ENCODE measurements around the gene MT2A. TPM values are rescaled to one million over a fixed set of nuclear protein-coding genes. Genes with fewer than 3 reads are reported as not detected.

Gene MT2A
- total RNA-seq, 1 donor from 2014 or later = 112 TPM

DNA sequence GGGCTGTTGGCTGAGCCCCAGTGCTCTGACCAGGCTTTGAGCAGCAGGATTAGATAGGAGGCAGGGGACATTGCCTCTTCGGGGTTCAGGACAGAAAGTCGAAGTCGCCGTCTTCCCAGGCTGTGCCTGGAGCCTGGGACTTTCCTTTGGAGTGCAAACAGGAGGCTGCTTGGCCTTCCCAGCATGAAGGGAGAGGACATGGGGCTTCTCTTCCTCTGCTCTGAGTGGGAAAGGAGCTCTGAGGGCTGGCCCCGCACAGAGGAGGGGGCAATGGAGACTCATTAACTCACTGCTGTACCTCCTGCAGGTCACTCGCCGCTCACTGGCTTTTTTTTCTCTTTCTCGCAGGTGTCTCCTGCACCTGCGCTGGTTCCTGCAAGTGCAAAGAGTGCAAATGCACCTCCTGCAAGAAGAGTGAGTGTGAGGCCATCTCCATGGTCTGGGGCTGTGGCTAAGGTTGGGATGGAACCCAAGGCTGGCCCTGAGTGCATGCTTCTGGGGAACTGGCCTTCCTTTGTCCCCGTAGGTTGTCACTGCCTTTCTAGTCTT is 50.0 kb downstream of the MT2A start:
- peak overlapping the region; percentile 31 for H3K4me3 ChIP-seq (ENCODE audit: insufficient read depth, low read depth, low read length)
- peak; percentile 73 for TF ChIP-seq EZH2 (IDR thresholded peaks at IDR 0.05; ENCODE audit: insufficient read depth, low read length)
- TF ChIP-seq, protein P1, sequence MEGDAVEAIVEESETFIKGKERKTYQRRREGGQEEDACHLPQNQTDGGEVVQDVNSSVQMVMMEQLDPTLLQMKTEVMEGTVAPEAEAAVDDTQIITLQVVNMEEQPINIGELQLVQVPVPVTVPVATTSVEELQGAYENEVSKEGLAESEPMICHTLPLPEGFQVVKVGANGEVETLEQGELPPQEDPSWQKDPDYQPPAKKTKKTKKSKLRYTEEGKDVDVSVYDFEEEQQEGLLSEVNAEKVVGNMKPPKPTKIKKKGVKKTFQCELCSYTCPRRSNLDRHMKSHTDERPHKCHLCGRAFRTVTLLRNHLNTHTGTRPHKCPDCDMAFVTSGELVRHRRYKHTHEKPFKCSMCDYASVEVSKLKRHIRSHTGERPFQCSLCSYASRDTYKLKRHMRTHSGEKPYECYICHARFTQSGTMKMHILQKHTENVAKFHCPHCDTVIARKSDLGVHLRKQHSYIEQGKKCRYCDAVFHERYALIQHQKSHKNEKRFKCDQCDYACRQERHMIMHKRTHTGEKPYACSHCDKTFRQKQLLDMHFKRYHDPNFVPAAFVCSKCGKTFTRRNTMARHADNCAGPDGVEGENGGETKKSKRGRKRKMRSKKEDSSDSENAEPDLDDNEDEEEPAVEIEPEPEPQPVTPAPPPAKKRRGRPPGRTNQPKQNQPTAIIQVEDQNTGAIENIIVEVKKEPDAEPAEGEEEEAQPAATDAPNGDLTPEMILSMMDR (IDR thresholded peaks at IDR 0.05; ENCODE audit: insufficient read depth, low read depth, low read length) = no peak
- peak overlapping the region; percentile 82 for H3K4me3 Mint-ChIP-seq (ENCODE audit: unreplicated experiment)
- H3K4me1 ChIP-seq (ENCODE audit: insufficient read depth, low read length) = peaks cover 18% of the 10 kb centered on the region
- peak overlapping the region; percentile 16 for H3K9ac ChIP-seq (ENCODE audit: low read length)
- no peaks in the 10 kb centered on the region for H3K9me3 ChIP-seq (ENCODE audit: insufficient read depth, low read depth, low read length)
- H4K20me1 ChIP-seq (ENCODE audit: insufficient read depth, low read length) = no peaks in the 10 kb centered on the region
- H3K36me3 Mint-ChIP-seq (ENCODE audit: low read depth, unreplicated experiment) = no peaks in the 10 kb centered on the region
- no peaks in the 10 kb centered on the region for H3K79me2 ChIP-seq (ENCODE audit: insufficient read depth, low read length)
- peaks cover 79% of the 10 kb centered on the region for H3K27me3 Mint-ChIP-seq (ENCODE audit: low read depth, unreplicated experiment)
- peaks cover 1% of the 10 kb centered on the region for H3K4me1 Mint-ChIP-seq (ENCODE audit: low read depth, unreplicated experiment)
- H3K9me3 Mint-ChIP-seq (ENCODE audit: unreplicated experiment) = no peaks in the 10 kb centered on the region
- H3K36me3 ChIP-seq (ENCODE audit: insufficient read depth, low read length) = no peaks in the 10 kb centered on the region
- peaks cover 59% of the 10 kb centered on the region for H3K27me3 ChIP-seq (ENCODE audit: insufficient read depth, low read length)
- H3K4me2 ChIP-seq (ENCODE audit: low read length) = peak overlapping the region; percentile 75
- H3K27ac ChIP-seq (ENCODE audit: low read depth, low read length) = no peak overlapping the region
- no peak overlapping the region for H3K27ac Mint-ChIP-seq (ENCODE audit: unreplicated experiment)
- FAIRE-seq = no peak
- peak overlapping the region; percentile 63 for H2AFZ ChIP-seq (ENCODE audit: low read depth, low read length)
- no peak for DNase-seq (ENCODE audit: low read depth)

Other genes with a start within 250 kb of the MT2A start
- gene AMFR, start 183.0 kb upstream of the MT2A start, total RNA-seq = 86.2 TPM in 2 replicates
- gene NUDT21, start 157.3 kb upstream of the MT2A start, total RNA-seq = 86.0 and 86.2 TPM in 2 replicates
- 102 and 107 TPM in 2 replicates for gene OGFOD1, start 157.0 kb upstream of the MT2A start, total RNA-seq
- gene BBS2, start 88.6 kb upstream of the MT2A start, total RNA-seq = 26.6 and 29.0 TPM in 2 replicates
- not detected in 2 replicates for gene MT4, start 43.5 kb upstream of the MT2A start, total RNA-seq
- gene MT3, start 19.1 kb upstream of the MT2A start, total RNA-seq = not detected in 2 replicates
- 10.7 and 11.9 TPM in 2 replicates for gene MT1E, start 17.2 kb downstream of the MT2A start, total RNA-seq
- gene MT1M, start 24.1 kb downstream of the MT2A start, total RNA-seq = not detected in 2 replicates
- gene MT1A, start 30.1 kb downstream of the MT2A start, total RNA-seq = not detected in 2 replicates
- not detected in 2 replicates for gene MT1B, start 43.3 kb downstream of the MT2A start, total RNA-seq
- gene MT1F, start 49.4 kb downstream of the MT2A start, total RNA-seq = not detected in 2 replicates
- 0.87 TPM in 1 of 2 replicates, not detected in the other for gene MT1G, start 59.5 kb downstream of the MT2A start, total RNA-seq
- not detected in 2 replicates for gene MT1H, start 61.2 kb downstream of the MT2A start, total RNA-seq
- 7.0 and 9.7 TPM in 2 replicates for gene MT1X, start 73.9 kb downstream of the MT2A start, total RNA-seq
- 89.3 and 94.0 TPM in 2 replicates for gene NUP93, start 121.5 kb downstream of the MT2A start, total RNA-seq

Measured in astrocyte (in vitro differentiated cells and primary cell).